ENCODE results near the gene MACF1.

The MACF1 gene

DNA sequence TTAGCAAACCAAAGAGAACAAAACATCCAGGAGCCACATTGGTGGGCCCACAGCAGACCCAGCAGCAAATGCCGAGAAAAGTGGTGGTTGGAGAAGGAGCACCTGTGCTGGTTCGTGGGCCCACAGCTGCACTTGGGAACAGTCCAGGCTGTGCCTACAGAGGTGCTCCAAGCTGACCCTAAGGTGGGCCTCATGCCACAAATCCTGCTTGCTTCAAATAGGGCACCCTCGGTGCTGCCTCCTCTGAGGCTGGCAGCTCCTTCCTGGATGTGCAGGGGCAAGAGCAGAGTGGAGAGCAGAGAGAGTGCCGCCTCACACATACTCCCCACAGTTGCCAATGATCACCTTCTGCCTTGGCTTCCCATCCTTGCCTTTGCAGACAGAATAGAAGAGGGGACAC is 327.0 kb downstream of the MACF1 start:
- Histone ChIP-seq H3K4me3 (ENCODE audit: low read length) (no peak overlapping the region), H3K36me3 (ENCODE audit: insufficient read depth, low read length) (peaks cover 45% of the 10 kb centered on the region), H3K27me3 (ENCODE audit: control insufficient read depth, insufficient read depth, low read length) (no peaks in the 10 kb centered on the region), H3K9ac (ENCODE audit: low read depth, low read length) (no peak overlapping the region), H3K9me3 (replicated peaks; ENCODE audit: low read length) (no peaks in the 10 kb centered on the region), H3K4me1 (ENCODE audit: control insufficient read depth, insufficient read depth, low read length) (no peaks in the 10 kb centered on the region), H3K4me2 (ENCODE audit: low read length) (no peak overlapping the region)

- peaks cover 37% of the 10 kb centered on the region for H3K36me3 ChIP-seq (ENCODE audit: insufficient read depth, low read length)
- H3K4me1 ChIP-seq (ENCODE audit: control insufficient read depth, insufficient read depth, low read length): no peaks in the 10 kb centered on the region
- H3K9ac ChIP-seq (ENCODE audit: low read depth, low read length): no peak overlapping the region
- H3K4me2 ChIP-seq (ENCODE audit: low read length): no peak overlapping the region
- H3K9me3 ChIP-seq (replicated peaks; ENCODE audit: low read length): no peaks in the 10 kb centered on the region
- H3K27me3 ChIP-seq (ENCODE audit: control insufficient read depth, insufficient read depth, low read length): no peaks in the 10 kb centered on the region
- H3K4me3 ChIP-seq (ENCODE audit: low read length): no peak overlapping the region
These were observed 328.9 kb downstream of the MACF1 start for GRCh38 chr1:39533442-39533841.

All from skeletal muscle satellite cell (primary cell).